ENCODE results near the gene LRRC56.

The LRRC56 gene

DNA sequence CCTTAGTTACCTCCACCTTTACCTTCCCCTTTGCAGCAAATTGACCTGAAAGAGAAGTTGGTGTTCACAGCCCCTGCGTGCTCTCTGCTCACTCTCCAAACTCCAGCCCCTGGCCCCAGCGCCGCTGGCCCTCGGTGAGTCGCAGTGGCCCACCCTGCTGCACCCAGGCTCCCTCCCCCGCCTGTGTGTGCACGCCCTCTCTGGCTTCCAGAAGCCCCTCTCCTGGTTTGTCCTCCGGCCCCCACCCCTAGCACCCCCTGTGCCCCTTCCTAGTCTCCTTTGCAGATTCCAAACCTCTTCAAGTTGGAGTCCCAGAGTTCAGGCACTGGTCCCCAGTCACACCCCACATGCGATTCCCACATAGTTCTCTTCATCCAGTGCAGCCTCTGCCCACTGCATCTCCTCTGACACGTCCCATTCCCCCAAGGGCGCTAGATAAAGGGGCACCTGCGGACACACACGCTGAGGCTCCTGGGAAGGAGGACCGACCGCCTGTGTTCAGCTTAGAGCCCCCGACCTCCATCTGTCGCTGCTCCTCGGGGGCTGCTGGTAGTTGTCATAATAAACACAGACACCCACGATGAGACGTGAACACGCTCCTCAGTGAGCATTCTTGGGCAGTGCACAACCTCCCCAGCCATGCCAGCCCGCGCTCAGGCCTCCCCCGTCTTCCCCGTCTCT is 37.4 kb downstream of the LRRC56 start:
- TF ChIP-seq, protein P1, sequence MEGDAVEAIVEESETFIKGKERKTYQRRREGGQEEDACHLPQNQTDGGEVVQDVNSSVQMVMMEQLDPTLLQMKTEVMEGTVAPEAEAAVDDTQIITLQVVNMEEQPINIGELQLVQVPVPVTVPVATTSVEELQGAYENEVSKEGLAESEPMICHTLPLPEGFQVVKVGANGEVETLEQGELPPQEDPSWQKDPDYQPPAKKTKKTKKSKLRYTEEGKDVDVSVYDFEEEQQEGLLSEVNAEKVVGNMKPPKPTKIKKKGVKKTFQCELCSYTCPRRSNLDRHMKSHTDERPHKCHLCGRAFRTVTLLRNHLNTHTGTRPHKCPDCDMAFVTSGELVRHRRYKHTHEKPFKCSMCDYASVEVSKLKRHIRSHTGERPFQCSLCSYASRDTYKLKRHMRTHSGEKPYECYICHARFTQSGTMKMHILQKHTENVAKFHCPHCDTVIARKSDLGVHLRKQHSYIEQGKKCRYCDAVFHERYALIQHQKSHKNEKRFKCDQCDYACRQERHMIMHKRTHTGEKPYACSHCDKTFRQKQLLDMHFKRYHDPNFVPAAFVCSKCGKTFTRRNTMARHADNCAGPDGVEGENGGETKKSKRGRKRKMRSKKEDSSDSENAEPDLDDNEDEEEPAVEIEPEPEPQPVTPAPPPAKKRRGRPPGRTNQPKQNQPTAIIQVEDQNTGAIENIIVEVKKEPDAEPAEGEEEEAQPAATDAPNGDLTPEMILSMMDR (IDR thresholded peaks at IDR 0.05; ENCODE audit: extremely low read depth, missing control alignments) = no peak
- DNase-seq (ENCODE audit: low spot score) = no peak

GRCh38 chr11:575313-575995 is 38.1 kb downstream of the LRRC56 start:
- no peak for DNase-seq (ENCODE audit: low spot score)
- TF ChIP-seq, protein P1 (IDR thresholded peaks at IDR 0.05; ENCODE audit: extremely low read depth, missing control alignments) = no peak

DNA sequence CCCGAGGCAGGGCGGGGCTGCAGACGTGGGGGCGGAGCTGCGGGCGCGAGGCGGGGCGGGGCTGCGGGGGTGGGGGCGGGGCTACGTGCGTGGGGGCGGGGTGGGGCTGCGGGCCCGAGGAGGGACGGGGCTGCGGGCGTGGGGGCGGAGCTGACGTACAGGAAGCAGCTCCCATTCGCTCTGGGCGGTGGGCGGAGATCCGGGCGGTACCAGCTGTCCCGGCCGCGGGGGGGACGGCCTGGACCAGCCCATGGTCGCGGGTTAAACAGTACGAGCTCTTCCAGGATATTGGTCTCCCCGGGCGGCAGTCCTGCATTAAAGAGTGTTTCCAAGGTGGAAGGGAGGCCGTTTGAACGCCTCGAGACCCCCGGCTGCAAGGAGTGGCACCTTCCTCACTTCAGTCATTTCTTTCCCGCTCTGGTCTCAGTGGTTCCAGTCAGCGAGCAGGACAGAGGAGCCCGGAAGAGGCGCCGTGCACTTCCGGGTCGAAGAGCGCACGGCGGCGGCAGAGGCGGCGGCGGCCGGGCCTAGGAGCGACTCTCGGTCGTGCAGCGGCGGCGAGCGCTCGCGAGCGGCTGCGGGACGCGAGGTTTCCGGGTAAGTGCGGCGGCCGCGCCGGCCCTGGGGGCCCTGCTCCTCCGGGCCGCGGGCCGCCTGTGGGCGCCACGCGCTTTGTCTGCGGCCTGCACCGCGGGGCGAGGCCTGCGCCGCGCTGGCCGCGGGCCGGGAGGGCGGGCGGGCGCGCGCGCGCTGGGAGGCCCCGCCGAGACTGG is 38.9 kb downstream of the LRRC56 start, which contains the start of gene PHRF1:
Gene PHRF1 (plus strand): TSS at position 475 of the 773 bp plus-strand sequence. CDS start 5,043 bp downstream, outside the sequence.
- peak; percentile 100 for DNase-seq (ENCODE audit: low spot score)
- TF ChIP-seq, protein P1 (IDR thresholded peaks at IDR 0.05; ENCODE audit: extremely low read depth, missing control alignments) = no peak

DNA sequence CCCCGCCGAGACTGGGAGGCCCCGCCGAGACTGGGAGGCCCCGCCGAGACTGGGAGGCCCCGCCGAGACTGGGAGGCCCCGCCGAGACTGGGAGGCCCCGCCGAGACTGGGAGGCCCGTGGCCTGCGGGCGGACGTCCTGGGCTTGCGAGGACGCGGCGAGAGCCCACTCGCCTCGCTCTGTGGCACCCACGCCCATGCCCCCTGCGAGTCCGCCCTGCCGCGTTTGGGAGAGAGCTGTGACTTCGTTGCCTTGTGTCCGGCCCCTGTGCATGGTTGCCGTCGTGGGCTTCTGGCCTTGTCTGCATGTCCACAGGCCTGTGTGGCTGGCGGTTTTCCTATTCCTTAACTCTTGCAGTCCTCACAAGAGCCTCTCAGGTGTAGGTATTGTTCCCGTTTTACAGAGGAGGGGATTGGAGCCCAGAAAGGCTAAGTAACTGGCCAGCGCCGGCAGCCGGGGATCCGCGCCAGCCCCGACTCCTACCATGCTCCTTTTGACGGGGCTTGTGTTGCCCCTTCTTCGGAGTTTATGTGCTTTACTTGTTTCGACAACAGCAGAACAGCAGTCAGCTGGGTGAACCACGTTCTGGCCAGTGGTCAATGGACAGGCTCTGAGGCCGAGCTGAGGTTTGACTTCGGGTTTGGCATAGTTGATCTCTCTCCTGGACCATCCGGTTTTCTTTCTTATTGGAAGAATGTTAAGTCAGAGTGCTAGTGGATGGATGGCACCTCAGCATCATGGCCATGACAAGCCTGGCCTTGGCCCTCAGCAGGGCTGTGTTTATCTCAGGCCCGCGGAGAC is 39.7 kb downstream of the LRRC56 start:
- TF ChIP-seq, protein P1 (IDR thresholded peaks at IDR 0.05; ENCODE audit: extremely low read depth, missing control alignments) = no peak
- DNase-seq (ENCODE audit: low spot score) = no peak

- DNase-seq (ENCODE audit: low spot score) = no peak
- TF ChIP-seq, protein P1 (IDR thresholded peaks at IDR 0.05; ENCODE audit: extremely low read depth, missing control alignments) = no peak
These were observed 40.2 kb downstream of the LRRC56 start for GRCh38 chr11:577611-577894.

- TF ChIP-seq, protein P1 (IDR thresholded peaks at IDR 0.05; ENCODE audit: extremely low read depth, missing control alignments) = no peak
- no peak for DNase-seq (ENCODE audit: low spot score)
These were observed 41.1 kb downstream of the LRRC56 start for GRCh38 chr11:578276-579035.

Data from GM20000 (cell line).